ENCODE measurements around the gene ACSS1. TPM values are rescaled to one million over a fixed set of nuclear protein-coding genes. Genes with fewer than 3 reads are reported as not detected.
A peak's percentile ranks its signal among the peaks of the same experiment; 100 is the strongest.

ACSS1 gene
- total RNA-seq, 1 experiment from 2014 or later = 0.51 TPM

GRCh38 chr20:24996449-24997377 lies 61.2 kb downstream of the ACSS1 start:
- TF ChIP-seq CTCF (IDR thresholded peaks at IDR 0.05; ENCODE audit: unreplicated experiment) = no peak
- intact Hi-C loops (cut with micrococcal nuclease) = no loop called here
- Mint-ChIP-seq H3K4me1 (ENCODE audit: insufficient read depth, unreplicated experiment) (peaks cover 58% of the 10 kb centered on the region), H3K27me3 (ENCODE audit: insufficient read depth, unreplicated experiment) (peaks cover 12% of the 10 kb centered on the region), H3K36me3 (ENCODE audit: insufficient read depth, unreplicated experiment) (peaks cover 20% of the 10 kb centered on the region), H3K27ac (ENCODE audit: low read depth, unreplicated experiment) (no peak overlapping the region), H3K4me3 (ENCODE audit: unreplicated experiment) (no peak overlapping the region), H3K9me3 (ENCODE audit: unreplicated experiment) (no peaks in the 10 kb centered on the region)
- CTCF ChIA-PET = interaction anchor here (1.0 to 8.7 kb wide), 25 partner anchors 13 to 545 kb away, joined by 3 to 500 read pairs (median 6); partner anchors contain the start of gene ACSS1
- POLR2A ChIA-PET = interaction anchor here (0.6 to 7.5 kb wide), 12 partner anchors 12 to 403 kb away, joined by 3 to 152 read pairs (median 7); partner anchors contain the start of genes ENTPD6 and PYGB
- no TSS peak for BruUV-seq (replicated peaks)
- DNase-seq (ENCODE audit: unreplicated experiment) = no peak

GRCh38 chr20:24995741-24996448 lies 62.0 kb downstream of the ACSS1 start:
- Mint-ChIP-seq H3K9me3 (ENCODE audit: unreplicated experiment) (no peaks in the 10 kb centered on the region), H3K36me3 (ENCODE audit: insufficient read depth, unreplicated experiment) (peaks cover 19% of the 10 kb centered on the region), H3K27ac (ENCODE audit: low read depth, unreplicated experiment) (no peak overlapping the region), H3K27me3 (ENCODE audit: insufficient read depth, unreplicated experiment) (peaks cover 12% of the 10 kb centered on the region), H3K4me1 (ENCODE audit: insufficient read depth, unreplicated experiment) (peaks cover 66% of the 10 kb centered on the region), H3K4me3 (ENCODE audit: unreplicated experiment) (no peak overlapping the region)
- peak; percentile 30 for DNase-seq (ENCODE audit: unreplicated experiment)
- BruUV-seq (replicated peaks) = no TSS peak
- TF ChIP-seq CTCF (IDR thresholded peaks at IDR 0.05; ENCODE audit: unreplicated experiment) = no peak
- intact Hi-C loops (cut with micrococcal nuclease) = loop anchor here (1.0 to 2.0 kb wide), 3 partner anchors 69 to 251 kb away; no protein-coding TSS in a partner anchor
- CTCF ChIA-PET = interaction anchor here (0.6 to 8.7 kb wide), 37 partner anchors 9 to 1776 kb away, joined by 3 to 500 read pairs (median 5); partner anchors contain the start of gene ACSS1
- POLR2A ChIA-PET = interaction anchor here (0.6 to 7.5 kb wide), 12 partner anchors 13 to 403 kb away, joined by 3 to 152 read pairs (median 4); partner anchors contain the start of genes ENTPD6 and PYGB

- TF ChIP-seq CTCF (IDR thresholded peaks at IDR 0.05; ENCODE audit: unreplicated experiment) = peak; percentile 85
- peak; percentile 84 for DNase-seq (ENCODE audit: unreplicated experiment)
- H3K9me3 Mint-ChIP-seq (ENCODE audit: unreplicated experiment) = no peaks in the 10 kb centered on the region
- peaks cover 65% of the 10 kb centered on the region for H3K4me1 Mint-ChIP-seq (ENCODE audit: insufficient read depth, unreplicated experiment)
- no peak overlapping the region for H3K27ac Mint-ChIP-seq (ENCODE audit: low read depth, unreplicated experiment)
- H3K36me3 Mint-ChIP-seq (ENCODE audit: insufficient read depth, unreplicated experiment) = peaks cover 10% of the 10 kb centered on the region
- intact Hi-C loops (cut with micrococcal nuclease) = loop anchor here (1.0 to 2.0 kb wide), 4 partner anchors 71 to 405 kb away; no protein-coding TSS in a partner anchor
- H3K27me3 Mint-ChIP-seq (ENCODE audit: insufficient read depth, unreplicated experiment) = peaks cover 12% of the 10 kb centered on the region
- no TSS peak for BruUV-seq (replicated peaks)
- no peak overlapping the region for H3K4me3 Mint-ChIP-seq (ENCODE audit: unreplicated experiment)
- ChIA-PET CTCF (interaction anchor here (0.6 to 8.7 kb wide), 77 partner anchors 10 to 1655 kb away, joined by 3 to 500 read pairs (median 5); partner anchors contain the start of genes ACSS1 and GINS1), POLR2A (interaction anchor here (0.5 to 7.5 kb wide), 21 partner anchors 23 to 490 kb away, joined by 3 to 152 read pairs (median 5); partner anchors contain the start of genes ENTPD6, GINS1 and PYGB)
These were observed 63.2 kb downstream of the ACSS1 start for GRCh38 chr20:24994470-24995368.

All from MCF 10A (cell line).